Neural cell (in vitro differentiated cells): Measurements from ENCODE around the gene EGFL8.

Experiments
- CTCF ChIP-seq: fragments of 450-650 bp; IDR thresholded peaks from 2 replicates; pipeline ENCODE4 v1.5.1; 2014; ENCODE audit warnings: antibody characterized with exemption, mild to moderate bottlenecking, moderate library complexity; ENCODE audit not compliant: poor library complexity, severe bottlenecking
- POLR2AphosphoS5 ChIP-seq: IDR thresholded peaks from 2 replicates; pipeline ENCODE4 v1.6.1; 2012
- REST ChIP-seq: IDR thresholded peaks from 2 replicates; pipeline ENCODE4 v1.6.1; 2012; ENCODE audit warnings: borderline replicate concordance

- TF ChIP-seq CTCF (no peak), REST (no peak), POLR2AphosphoS5 (no peak)
These were observed 49.7 kb downstream of the EGFL8 start for GRCh38 chr6:32214126-32214525.
